GM12892 (cell line): Measurements from ENCODE around the gene OTOP2.

Experiments
- POLR2A ChIP-seq: IDR thresholded peaks from 2 replicates; pipeline ENCODE4 v1.6.1; 2011; ENCODE audit warnings: low read depth, low read length, control low read depth
- POLR2AphosphoS5 ChIP-seq: IDR thresholded peaks from 2 replicates; pipeline ENCODE4 v1.6.1; 2011; ENCODE audit warnings: low read depth, low read length, control low read depth

GRCh38 chr17:74898376-74898946 lies 25.6 kb upstream of the OTOP2 start:
- TF ChIP-seq POLR2AphosphoS5: no peak
- TF ChIP-seq POLR2A: no peak
